Measurements from ENCODE around the gene SAMD4B. TPM values are rescaled to one million over a fixed set of nuclear protein-coding genes. Genes with fewer than 3 reads are reported as not detected.

SAMD4B gene
- total and polyA plus RNA-seq, 9 of the 15 experiments (the other 6 are each of a cell fraction or from before 2014, with no cell fraction given): 3.4 to 90.5 (median 38.0) TPM

Small RNAs within 50 kb of the gene (microRNA-seq; reads per million reads assigned to microRNA genes)
- 0.27 reads per million for gene MIR4530 (ENCODE audit: borderline microRNAs expressed)

Small RNAs within 50 kb of the gene (small RNA-seq; reads per million reads assigned to genes)
- gene AC011445.2 (0.51 reads per million, percentile 24 among the genes with 10 or more reads in this experiment), gene MIR4530 (not detected), gene RN7SL566P (not detected)

Other genes starting within 250 kb of the SAMD4B start
Only the 7 nearest of the 20 such genes appear.
- not detected in 2 replicates for gene IFNL1, start 46.0 kb upstream of the SAMD4B start, total RNA-seq (2014; rRNA removed)
- gene IFNL1, start 46.0 kb upstream of the SAMD4B start, total RNA-seq (2014; rRNA removed; fragmentation: Illumina TruSeq; extraction: Trizol): not detected in 2 replicates
- not detected in 2 replicates for gene IFNL1, start 46.0 kb upstream of the SAMD4B start, total RNA-seq (2015; rRNA removed; fragmentation: Illumina TruSeq; extraction: Trizol)
- not detected in 2 replicates for gene IFNL1, start 46.0 kb upstream of the SAMD4B start, total RNA-seq (2021)
- not detected in 2 replicates for gene IFNL1, start 46.0 kb upstream of the SAMD4B start, polyA plus RNA-seq (2011; rRNA removed)
- gene IFNL1, start 46.0 kb upstream of the SAMD4B start, polyA plus RNA-seq (2014; fragmentation: Illumina TruSeq; extraction: Trizol): not detected in 2 replicates
- gene IFNL1, start 46.0 kb upstream of the SAMD4B start, polyA plus RNA-seq (2014; fragmentation: Nextera tagmentation; extraction: Ambion mirVana): not detected
- gene IFNL1, start 46.0 kb upstream of the SAMD4B start, polyA plus RNA-seq (2014; rRNA removed): not detected in 2 replicates
- gene LRFN1, start 21.6 kb upstream of the SAMD4B start, total RNA-seq (2014; rRNA removed): 3.8 and 5.0 TPM in 2 replicates
- 0.44 and 0.45 TPM in 2 replicates for gene LRFN1, start 21.6 kb upstream of the SAMD4B start, total RNA-seq (2014; rRNA removed; fragmentation: Illumina TruSeq; extraction: Trizol)
- gene LRFN1, start 21.6 kb upstream of the SAMD4B start, total RNA-seq (2015; rRNA removed; fragmentation: Illumina TruSeq; extraction: Trizol): 1.1 and 1.3 TPM in 2 replicates
- 10.6 and 10.7 TPM in 2 replicates for gene LRFN1, start 21.6 kb upstream of the SAMD4B start, total RNA-seq (2021)
- 0.52 and 1.0 TPM in 2 replicates for gene LRFN1, start 21.6 kb upstream of the SAMD4B start, polyA plus RNA-seq (2011; rRNA removed)
- gene LRFN1, start 21.6 kb upstream of the SAMD4B start, polyA plus RNA-seq (2014; fragmentation: Illumina TruSeq; extraction: Trizol): 1.3 and 2.1 TPM in 2 replicates
- under 1 TPM; 0.13 TPM for gene LRFN1, start 21.6 kb upstream of the SAMD4B start, polyA plus RNA-seq (2014; fragmentation: Nextera tagmentation; extraction: Ambion mirVana)
- gene LRFN1, start 21.6 kb upstream of the SAMD4B start, polyA plus RNA-seq (2014; rRNA removed): 3.9 and 4.6 TPM in 2 replicates
- 37.1 and 48.4 TPM in 2 replicates for gene GMFG, start 6.4 kb upstream of the SAMD4B start, total RNA-seq (2014; rRNA removed)
- gene GMFG, start 6.4 kb upstream of the SAMD4B start, total RNA-seq (2014; rRNA removed; fragmentation: Illumina TruSeq; extraction: Trizol): 48.5 and 59.1 TPM in 2 replicates
- 52.8 and 55.6 TPM in 2 replicates for gene GMFG, start 6.4 kb upstream of the SAMD4B start, total RNA-seq (2015; rRNA removed; fragmentation: Illumina TruSeq; extraction: Trizol)
- 51.8 and 58.6 TPM in 2 replicates for gene GMFG, start 6.4 kb upstream of the SAMD4B start, total RNA-seq (2021)
- gene GMFG, start 6.4 kb upstream of the SAMD4B start, polyA plus RNA-seq (2011; rRNA removed): 91.3 and 101 TPM in 2 replicates
- 49.0 and 60.2 TPM in 2 replicates for gene GMFG, start 6.4 kb upstream of the SAMD4B start, polyA plus RNA-seq (2014; fragmentation: Illumina TruSeq; extraction: Trizol)
- gene GMFG, start 6.4 kb upstream of the SAMD4B start, polyA plus RNA-seq (2014; fragmentation: Nextera tagmentation; extraction: Ambion mirVana): 100 to 1,000 TPM; 133 to 152 TPM
- 61.3 and 70.7 TPM in 2 replicates for gene GMFG, start 6.4 kb upstream of the SAMD4B start, polyA plus RNA-seq (2014; rRNA removed)
- gene PAF1, start 48.7 kb downstream of the SAMD4B start, total RNA-seq (2014; rRNA removed): 41.2 and 50.5 TPM in 2 replicates
- 22.6 and 23.2 TPM in 2 replicates for gene PAF1, start 48.7 kb downstream of the SAMD4B start, total RNA-seq (2014; rRNA removed; fragmentation: Illumina TruSeq; extraction: Trizol)
- 37.0 and 39.8 TPM in 2 replicates for gene PAF1, start 48.7 kb downstream of the SAMD4B start, total RNA-seq (2015; rRNA removed; fragmentation: Illumina TruSeq; extraction: Trizol)
- gene PAF1, start 48.7 kb downstream of the SAMD4B start, total RNA-seq (2021): 30.7 and 33.8 TPM in 2 replicates
- gene PAF1, start 48.7 kb downstream of the SAMD4B start, polyA plus RNA-seq (2011; rRNA removed): 30.1 and 31.6 TPM in 2 replicates
- 41.1 and 45.0 TPM in 2 replicates for gene PAF1, start 48.7 kb downstream of the SAMD4B start, polyA plus RNA-seq (2014; fragmentation: Illumina TruSeq; extraction: Trizol)
- 1 to 10 TPM; 1.5 to 1.7 TPM for gene PAF1, start 48.7 kb downstream of the SAMD4B start, polyA plus RNA-seq (2014; fragmentation: Nextera tagmentation; extraction: Ambion mirVana)
- 32.4 and 43.5 TPM in 2 replicates for gene PAF1, start 48.7 kb downstream of the SAMD4B start, polyA plus RNA-seq (2014; rRNA removed)
- 16.0 and 22.6 TPM in 2 replicates for gene MED29, start 49.0 kb downstream of the SAMD4B start, total RNA-seq (2014; rRNA removed)
- gene MED29, start 49.0 kb downstream of the SAMD4B start, total RNA-seq (2014; rRNA removed; fragmentation: Illumina TruSeq; extraction: Trizol): 7.0 and 7.2 TPM in 2 replicates
- gene MED29, start 49.0 kb downstream of the SAMD4B start, total RNA-seq (2015; rRNA removed; fragmentation: Illumina TruSeq; extraction: Trizol): 11.2 and 11.7 TPM in 2 replicates
- gene MED29, start 49.0 kb downstream of the SAMD4B start, total RNA-seq (2021): 17.3 and 18.0 TPM in 2 replicates
- 11.7 and 12.4 TPM in 2 replicates for gene MED29, start 49.0 kb downstream of the SAMD4B start, polyA plus RNA-seq (2011; rRNA removed)
- gene MED29, start 49.0 kb downstream of the SAMD4B start, polyA plus RNA-seq (2014; fragmentation: Illumina TruSeq; extraction: Trizol): 18.0 and 19.2 TPM in 2 replicates
- gene MED29, start 49.0 kb downstream of the SAMD4B start, polyA plus RNA-seq (2014; fragmentation: Nextera tagmentation; extraction: Ambion mirVana): 1 to 10 TPM; 1.8 to 2.8 TPM
- 15.1 and 22.5 TPM in 2 replicates for gene MED29, start 49.0 kb downstream of the SAMD4B start, polyA plus RNA-seq (2014; rRNA removed)
- 3.5 and 7.1 TPM in 2 replicates for gene ZFP36, start 64.4 kb downstream of the SAMD4B start, total RNA-seq (2014; rRNA removed)
- gene ZFP36, start 64.4 kb downstream of the SAMD4B start, total RNA-seq (2014; rRNA removed; fragmentation: Illumina TruSeq; extraction: Trizol): 1.8 and 2.8 TPM in 2 replicates
- 3.7 and 3.8 TPM in 2 replicates for gene ZFP36, start 64.4 kb downstream of the SAMD4B start, total RNA-seq (2015; rRNA removed; fragmentation: Illumina TruSeq; extraction: Trizol)
- gene ZFP36, start 64.4 kb downstream of the SAMD4B start, total RNA-seq (2021): 17.1 and 20.1 TPM in 2 replicates
- gene ZFP36, start 64.4 kb downstream of the SAMD4B start, polyA plus RNA-seq (2011; rRNA removed): 1.0 and 2.0 TPM in 2 replicates
- 12.5 and 13.4 TPM in 2 replicates for gene ZFP36, start 64.4 kb downstream of the SAMD4B start, polyA plus RNA-seq (2014; fragmentation: Illumina TruSeq; extraction: Trizol)
- 1 to 10 TPM; 1.3 to 1.5 TPM for gene ZFP36, start 64.4 kb downstream of the SAMD4B start, polyA plus RNA-seq (2014; fragmentation: Nextera tagmentation; extraction: Ambion mirVana)
- gene ZFP36, start 64.4 kb downstream of the SAMD4B start, polyA plus RNA-seq (2014; rRNA removed): 9.2 and 9.5 TPM in 2 replicates
- gene PLEKHG2, start 70.2 kb downstream of the SAMD4B start, total RNA-seq (2014; rRNA removed): 9.8 and 17.1 TPM in 2 replicates
- 5.9 and 6.8 TPM in 2 replicates for gene PLEKHG2, start 70.2 kb downstream of the SAMD4B start, total RNA-seq (2014; rRNA removed; fragmentation: Illumina TruSeq; extraction: Trizol)
- gene PLEKHG2, start 70.2 kb downstream of the SAMD4B start, total RNA-seq (2015; rRNA removed; fragmentation: Illumina TruSeq; extraction: Trizol): 8.1 and 11.4 TPM in 2 replicates
- gene PLEKHG2, start 70.2 kb downstream of the SAMD4B start, total RNA-seq (2021): 41.1 and 45.7 TPM in 2 replicates
- 5.4 and 8.5 TPM in 2 replicates for gene PLEKHG2, start 70.2 kb downstream of the SAMD4B start, polyA plus RNA-seq (2011; rRNA removed)
- 18.6 and 27.7 TPM in 2 replicates for gene PLEKHG2, start 70.2 kb downstream of the SAMD4B start, polyA plus RNA-seq (2014; fragmentation: Illumina TruSeq; extraction: Trizol)
- gene PLEKHG2, start 70.2 kb downstream of the SAMD4B start, polyA plus RNA-seq (2014; fragmentation: Nextera tagmentation; extraction: Ambion mirVana): 1 to 10 TPM in 1 of 2 experiments, under 1 TPM in 1; 0.98 to 3.0 TPM
- gene PLEKHG2, start 70.2 kb downstream of the SAMD4B start, polyA plus RNA-seq (2014; rRNA removed): 14.9 and 18.0 TPM in 2 replicates

Measured in K562 (cell line).